ENCODE results near the gene PRR19.

PRR19 gene

DNA sequence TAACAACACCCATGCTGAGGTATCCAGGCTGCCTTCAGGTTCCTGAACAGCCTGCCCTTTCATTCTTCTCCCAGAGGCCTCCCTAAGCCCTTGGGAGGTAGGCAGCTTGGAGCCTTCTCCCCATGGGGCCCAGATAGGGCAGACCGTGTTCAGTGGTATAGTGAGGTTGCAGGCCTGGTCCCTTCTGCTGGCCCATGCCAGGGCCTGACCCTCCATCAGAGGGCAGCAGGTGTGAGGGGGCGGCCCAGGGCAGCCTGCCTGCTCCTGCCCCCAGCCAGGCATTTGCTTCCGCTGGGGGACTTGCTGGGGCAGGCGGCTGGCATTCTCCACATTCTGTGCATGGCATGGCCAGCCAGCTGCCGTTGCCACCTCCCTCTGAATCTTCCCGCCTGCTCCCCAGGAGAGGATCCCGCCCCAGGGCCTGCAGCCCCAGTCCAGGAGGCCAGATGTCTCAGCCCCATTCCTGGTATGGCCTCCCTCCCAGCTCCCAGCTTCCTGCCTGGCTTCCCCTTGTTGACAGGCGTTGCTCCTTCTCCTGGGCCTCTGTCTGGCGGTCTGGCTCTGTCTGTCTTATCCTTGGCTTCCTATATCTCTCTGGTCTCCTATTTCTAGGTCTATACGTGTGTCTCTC, 24.0 kb upstream of the PRR19 start:
- peak; percentile 70 for DNase-seq (ENCODE audit: low spot score)
- peak overlapping the region; percentile 11 for H3K4me3 ChIP-seq

DNA sequence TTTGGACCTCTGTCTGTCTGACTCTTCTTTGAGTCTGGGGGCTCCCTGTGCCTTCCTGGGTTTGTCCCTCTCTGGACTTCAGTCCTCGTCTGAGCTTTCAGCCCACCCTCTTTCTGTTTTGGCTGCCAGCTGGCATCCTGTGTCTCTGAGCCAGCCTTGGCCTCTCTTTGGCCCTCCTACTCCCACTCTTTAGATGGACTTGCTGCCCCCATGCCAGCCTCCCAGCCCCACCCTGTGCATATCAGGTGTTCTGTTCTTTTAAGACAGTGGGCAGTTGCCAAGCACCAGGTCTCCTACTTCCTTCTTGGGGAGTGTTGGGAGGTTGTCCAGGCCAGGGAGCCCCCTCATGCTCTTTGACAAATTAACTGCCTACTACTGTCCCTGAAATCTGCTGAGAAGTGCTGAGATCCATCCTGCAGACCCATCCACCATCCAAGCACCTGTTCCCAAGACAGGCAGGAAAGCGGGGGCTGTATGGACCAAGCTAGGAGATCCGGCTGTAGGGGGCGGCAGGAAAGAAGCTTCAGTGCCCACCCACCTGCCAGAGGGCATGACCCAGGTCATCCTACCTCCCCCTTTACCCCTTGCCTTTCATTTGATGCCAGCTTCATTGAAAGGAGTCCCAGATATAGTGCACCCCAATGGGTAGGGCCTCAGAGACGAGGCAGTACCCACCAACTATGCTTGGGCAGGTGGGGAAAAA, 23.3 kb upstream of the PRR19 start:
- DNase-seq (ENCODE audit: low spot score): peak; percentile 75
- TF ChIP-seq, protein P1, sequence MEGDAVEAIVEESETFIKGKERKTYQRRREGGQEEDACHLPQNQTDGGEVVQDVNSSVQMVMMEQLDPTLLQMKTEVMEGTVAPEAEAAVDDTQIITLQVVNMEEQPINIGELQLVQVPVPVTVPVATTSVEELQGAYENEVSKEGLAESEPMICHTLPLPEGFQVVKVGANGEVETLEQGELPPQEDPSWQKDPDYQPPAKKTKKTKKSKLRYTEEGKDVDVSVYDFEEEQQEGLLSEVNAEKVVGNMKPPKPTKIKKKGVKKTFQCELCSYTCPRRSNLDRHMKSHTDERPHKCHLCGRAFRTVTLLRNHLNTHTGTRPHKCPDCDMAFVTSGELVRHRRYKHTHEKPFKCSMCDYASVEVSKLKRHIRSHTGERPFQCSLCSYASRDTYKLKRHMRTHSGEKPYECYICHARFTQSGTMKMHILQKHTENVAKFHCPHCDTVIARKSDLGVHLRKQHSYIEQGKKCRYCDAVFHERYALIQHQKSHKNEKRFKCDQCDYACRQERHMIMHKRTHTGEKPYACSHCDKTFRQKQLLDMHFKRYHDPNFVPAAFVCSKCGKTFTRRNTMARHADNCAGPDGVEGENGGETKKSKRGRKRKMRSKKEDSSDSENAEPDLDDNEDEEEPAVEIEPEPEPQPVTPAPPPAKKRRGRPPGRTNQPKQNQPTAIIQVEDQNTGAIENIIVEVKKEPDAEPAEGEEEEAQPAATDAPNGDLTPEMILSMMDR (IDR thresholded peaks at IDR 0.05): no peak
- Histone ChIP-seq H3K27ac (peak overlapping the region; percentile 98 to 100), H3K4me3 (peak overlapping the region; percentile 97)

More for the DNA sequence above, 24.0 kb upstream of the PRR19 start:
- TF ChIP-seq, protein P1 (IDR thresholded peaks at IDR 0.05): no peak
- peak overlapping the region; percentile 98 to 100 for H3K27ac ChIP-seq

DNA sequence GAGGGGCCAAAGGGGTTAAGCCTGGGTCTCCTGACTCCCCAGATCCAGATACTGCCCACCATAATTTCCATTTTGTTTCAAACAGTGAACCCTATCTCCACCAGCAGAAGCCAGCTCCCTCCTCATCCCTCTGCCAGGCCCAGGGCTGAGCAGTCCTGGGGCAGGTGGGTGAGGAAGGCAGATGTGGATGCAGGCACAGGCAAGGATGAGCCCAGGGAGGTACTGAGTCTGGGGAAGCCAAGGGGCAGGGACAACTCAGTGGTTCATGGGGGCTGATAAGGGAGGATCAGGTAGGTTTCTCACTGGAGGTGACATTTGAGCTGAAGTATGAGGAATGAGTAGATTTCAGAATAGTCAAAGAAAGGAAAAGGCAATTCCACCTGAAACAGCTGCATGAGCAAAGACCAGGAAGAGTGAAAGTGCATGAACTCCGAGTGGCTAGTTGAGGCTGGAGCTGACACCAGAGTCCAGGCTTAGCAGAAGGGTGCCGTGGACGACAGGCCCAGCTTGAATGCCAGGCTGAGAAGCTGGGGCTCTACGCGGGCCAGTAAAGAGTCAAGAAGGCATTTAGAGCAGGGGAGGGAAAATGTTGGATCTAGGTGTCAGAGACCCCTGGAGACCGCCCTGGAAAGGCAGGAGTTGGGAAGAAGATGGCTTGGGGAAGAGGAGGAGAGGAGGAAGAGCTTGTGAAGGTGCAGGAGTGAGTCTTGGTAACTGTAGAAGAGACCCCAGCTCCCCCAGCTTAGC, 22.6 kb upstream of the PRR19 start:
- TF ChIP-seq, protein P1 (IDR thresholded peaks at IDR 0.05): no peak
- DNase-seq (ENCODE audit: low spot score): peak; percentile 73
- Histone ChIP-seq H3K27ac (peak overlapping the region; percentile 98 to 100), H3K4me3 (peak overlapping the region; percentile 97)

DNA sequence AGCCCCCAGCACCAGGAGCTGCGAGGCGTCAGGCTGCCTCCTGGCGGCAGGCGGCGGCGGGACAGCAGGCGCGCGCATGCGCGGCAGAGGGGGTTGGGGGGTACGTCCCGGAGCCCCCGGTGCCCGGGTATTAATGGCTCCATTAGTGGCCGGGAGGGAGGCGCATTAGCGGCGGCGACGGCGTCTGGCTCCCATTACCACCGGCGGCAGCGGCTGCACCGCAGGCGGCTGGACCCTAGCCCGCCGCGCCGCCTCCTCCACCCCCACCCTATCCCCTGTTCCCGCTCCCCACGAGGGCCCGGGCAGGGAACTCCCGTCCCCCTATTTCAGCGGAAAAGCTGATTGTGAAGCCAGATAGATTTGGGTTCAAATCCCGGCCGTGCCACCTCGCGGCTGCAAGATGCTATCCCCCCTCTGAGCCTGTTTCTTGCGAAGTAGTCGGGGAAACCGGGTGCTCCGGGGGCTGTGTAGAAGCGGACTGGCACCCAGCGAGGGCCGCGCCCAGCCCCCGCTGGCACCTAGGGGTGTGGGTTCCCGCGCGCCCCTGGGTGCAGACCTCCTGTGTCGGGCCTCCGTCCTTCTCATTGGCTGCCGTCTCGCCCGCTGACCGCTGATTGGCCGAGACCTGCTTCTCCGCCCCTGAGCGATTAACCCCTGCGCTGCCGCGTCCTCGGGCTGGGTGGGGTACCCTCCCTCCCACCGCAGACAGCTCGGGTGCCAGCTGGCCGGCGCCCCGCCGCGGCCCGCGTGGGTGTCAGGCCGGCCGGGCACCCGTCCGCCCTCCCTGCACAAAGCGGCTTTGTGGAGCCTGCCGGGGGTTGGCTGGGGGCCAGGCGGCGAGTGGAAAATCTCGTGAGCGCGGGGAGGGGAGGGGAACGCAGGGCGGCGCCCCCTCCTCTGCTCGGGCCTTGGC, 21.8 kb upstream of the PRR19 start:
- DNase-seq (ENCODE audit: low spot score): peak; percentile 94
- peak overlapping the region; percentile 97 for H3K4me3 ChIP-seq
- TF ChIP-seq, protein P1 (IDR thresholded peaks at IDR 0.05): peak; percentile 92
- H3K27ac ChIP-seq: peak overlapping the region; percentile 98 to 100

DNA sequence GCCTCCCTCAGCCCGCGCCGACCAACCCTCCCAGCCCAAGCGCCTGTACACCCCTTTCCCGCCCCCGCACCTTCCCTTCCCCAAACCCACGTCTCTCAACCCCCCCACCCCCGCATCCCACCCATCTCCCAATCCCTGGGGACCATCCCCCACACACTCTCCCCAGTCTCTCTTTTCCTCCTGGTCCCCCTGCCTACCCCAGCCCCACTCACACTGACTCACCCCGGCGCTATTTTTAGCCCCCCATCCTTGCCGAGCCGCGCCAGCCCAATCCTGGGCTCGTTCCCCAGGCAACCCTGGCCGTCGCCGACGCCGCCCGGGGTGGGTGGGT, 21.2 kb upstream of the PRR19 start:
- Histone ChIP-seq H3K4me3 (peak overlapping the region; percentile 97), H3K27ac (peak overlapping the region; percentile 98 to 100)
- DNase-seq (ENCODE audit: low spot score): peak; percentile 91
- TF ChIP-seq, protein P1 (IDR thresholded peaks at IDR 0.05): no peak

DNA sequence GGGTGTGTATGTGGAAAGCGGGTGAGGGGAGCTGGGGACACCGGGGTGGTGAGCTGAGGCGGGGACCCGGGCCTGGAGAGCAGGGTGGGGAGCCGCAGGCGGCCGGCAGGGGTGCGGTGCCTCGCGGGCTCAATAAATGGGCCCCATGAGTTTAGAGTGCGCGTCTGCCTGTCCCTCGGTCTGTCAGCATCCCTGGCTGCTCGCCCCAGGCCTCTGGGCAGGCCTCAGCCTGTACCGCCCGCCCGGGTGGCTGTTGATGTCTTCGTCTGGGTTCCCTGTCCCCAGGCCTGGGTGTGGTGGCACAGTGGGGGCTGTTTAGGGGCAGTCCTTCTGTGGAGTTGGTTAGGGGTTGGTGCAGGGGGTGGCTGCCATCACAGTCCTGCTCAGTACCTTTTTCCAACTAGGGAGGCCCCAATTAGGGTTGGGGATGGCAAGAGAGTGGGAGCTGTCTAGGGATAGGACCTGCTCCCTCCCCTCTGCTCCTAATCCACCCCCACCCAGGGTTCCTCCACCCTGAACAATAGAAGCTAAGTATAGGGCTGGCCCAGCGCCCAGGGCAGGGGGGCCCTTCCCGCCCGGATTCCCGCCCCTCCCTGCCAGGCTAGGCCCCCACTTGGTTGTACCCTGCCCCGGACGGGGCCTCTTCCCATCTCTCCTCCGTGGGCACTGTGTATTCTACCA, 20.6 kb upstream of the PRR19 start:
- TF ChIP-seq, protein P1 (IDR thresholded peaks at IDR 0.05): no peak
- H3K4me3 ChIP-seq: peak overlapping the region; percentile 97
- peak overlapping the region; percentile 98 to 100 for H3K27ac ChIP-seq
- peak; percentile 87 for DNase-seq (ENCODE audit: low spot score)

Measured in coronary artery (tissue), 2 donors.